ENCODE data around the gene CAMK2N2.

DNA sequence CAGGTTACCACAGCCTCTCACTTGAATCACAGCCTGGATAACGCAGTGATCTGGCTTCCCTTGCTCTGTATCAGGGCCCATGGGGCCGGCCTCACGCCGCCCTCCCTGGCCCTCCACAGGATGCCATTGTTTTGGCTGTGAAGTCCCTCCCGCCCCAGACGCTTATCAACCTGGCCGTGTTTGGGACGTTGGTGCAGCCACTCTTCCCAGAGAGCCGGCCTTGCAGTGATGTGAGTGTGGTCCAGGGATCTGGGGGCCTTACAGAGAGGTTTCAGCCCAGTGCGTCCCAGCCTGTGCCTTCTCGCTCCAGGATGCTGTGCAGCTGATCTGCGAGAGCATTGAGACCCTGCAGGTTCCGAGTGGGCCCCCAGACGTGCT, 25.3 kb downstream of the CAMK2N2 start:
- TF ChIP-seq, protein P1, sequence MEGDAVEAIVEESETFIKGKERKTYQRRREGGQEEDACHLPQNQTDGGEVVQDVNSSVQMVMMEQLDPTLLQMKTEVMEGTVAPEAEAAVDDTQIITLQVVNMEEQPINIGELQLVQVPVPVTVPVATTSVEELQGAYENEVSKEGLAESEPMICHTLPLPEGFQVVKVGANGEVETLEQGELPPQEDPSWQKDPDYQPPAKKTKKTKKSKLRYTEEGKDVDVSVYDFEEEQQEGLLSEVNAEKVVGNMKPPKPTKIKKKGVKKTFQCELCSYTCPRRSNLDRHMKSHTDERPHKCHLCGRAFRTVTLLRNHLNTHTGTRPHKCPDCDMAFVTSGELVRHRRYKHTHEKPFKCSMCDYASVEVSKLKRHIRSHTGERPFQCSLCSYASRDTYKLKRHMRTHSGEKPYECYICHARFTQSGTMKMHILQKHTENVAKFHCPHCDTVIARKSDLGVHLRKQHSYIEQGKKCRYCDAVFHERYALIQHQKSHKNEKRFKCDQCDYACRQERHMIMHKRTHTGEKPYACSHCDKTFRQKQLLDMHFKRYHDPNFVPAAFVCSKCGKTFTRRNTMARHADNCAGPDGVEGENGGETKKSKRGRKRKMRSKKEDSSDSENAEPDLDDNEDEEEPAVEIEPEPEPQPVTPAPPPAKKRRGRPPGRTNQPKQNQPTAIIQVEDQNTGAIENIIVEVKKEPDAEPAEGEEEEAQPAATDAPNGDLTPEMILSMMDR (IDR thresholded peaks at IDR 0.05; ENCODE audit: insufficient read depth, low read depth, low read length), result no peak
- TF ChIP-seq EZH2 (IDR thresholded peaks at IDR 0.05; ENCODE audit: insufficient read depth, low read length), result no peak

Measured in astrocyte (in vitro differentiated cells and primary cell).